Testis (tissue), 3 donors: ENCODE measurements around the gene STON2. TPM values are rescaled to one million over a fixed set of nuclear protein-coding genes. Genes with fewer than 3 reads are reported as not detected.

Experiments
- DNase-seq: peaks from one replicate; pipeline ENCODE4 v3.0.0-alpha.2; 2019
- H3K27ac ChIP-seq, 2 donors: fragments of 200-600 bp; sonication (generic); one replicate each; pipeline ENCODE4 v1.5.1; 2019
- H3K27me3 ChIP-seq: fragments of 200-600 bp; sonication (generic); one replicate; pipeline ENCODE4 v1.5.1; 2019
- H3K36me3 ChIP-seq: fragments of 200-600 bp; sonication (generic); one replicate; pipeline ENCODE4 v1.5.1; 2017; ENCODE audit warnings: low read depth; ENCODE audit errors: missing control alignments
- H3K4me1 ChIP-seq: fragments of 200-600 bp; sonication (generic); one replicate; pipeline ENCODE4 v1.5.1; 2019
- H3K4me3 ChIP-seq, 2 donors: fragments of 200-600 bp; sonication (generic); one replicate each; pipeline ENCODE4 v1.5.1; 2017 to 2019
- H3K9me3 ChIP-seq: fragments of 200-600 bp; sonication (generic); one replicate; pipeline ENCODE4 v1.5.1; 2017
- CTCF ChIP-seq, 3 experiments: fragments of 450-650 bp in 2 of 3; fragments of 200-600 bp in 1 of 3; sonication (generic) in 1 of 3; IDR thresholded peaks; one replicate each; pipeline ENCODE4 v1.5.1; 2016 to 2019; ENCODE audit warnings: antibody characterized with exemption in 3 of 3, mild to moderate bottlenecking in 2 of 3, moderate library complexity in 1 of 3
- POLR2A ChIP-seq: fragments of 450-650 bp; IDR thresholded peaks from one replicate; pipeline ENCODE4 v1.6.1; 2017; ENCODE audit warnings: antibody characterized with exemption, mild to moderate bottlenecking, moderate library complexity
- WGBS, 2 donors: methylation state at CpG; one replicate each; pipeline ENCODE4 v1.1.5; 2018; 5-methylcytosine and 5-hydroxymethylcytosine counted together
- intact Hi-C: fragments of 100-400 bp; cut with DNase I; formaldehyde crosslinking; loops from one replicate; pipeline ENCODE4 v1.15.1; 2023; ENCODE audit warnings: low total_unique reads
- polyA plus RNA-seq: library from polyadenylated mRNA; stranded (reverse); fragments of 350-450 nt; fragmentation: Illumina TruSeq; extraction: RNeasy Lipid Tissue Mini Kit (QIAGEN cat#74804); gene quantifications from one replicate; pipeline ENCODE4 v1.2.3, GENCODE V29; 2014; ENCODE audit warnings: low read depth, low replicate concordance; ENCODE audit not compliant: insufficient read depth
- total RNA-seq, 2 donors: library from RNA; depleted of rRNA; stranded (reverse); fragments of >200 nt; gene quantifications; one replicate each; pipeline ENCODE4 v1.2.3, GENCODE V29; 2016

Gene STON2
- total and polyA plus RNA-seq, 3 donors from 2014 or later = 8.3 to 38.5 (median 22.8) TPM

- WGBS, 2 donors = 80 to 93% methylated on average over 3 of the region's 3 CpGs
Measured at GRCh38 chr14:81344481-81345160, 55.5 kb downstream of the STON2 start.

GRCh38 chr14:81343701-81344100, 56.4 kb downstream of the STON2 start:
- no peaks in the 10 kb centered on the region for H3K36me3 ChIP-seq
- WGBS, 2 donors = 86 to 91% methylated on average over 2 of the region's 2 CpGs
- H3K4me1 ChIP-seq = no peaks in the 10 kb centered on the region
- intact Hi-C loops = no loop called here
- H3K9me3 ChIP-seq = no peaks in the 10 kb centered on the region
- no peak for DNase-seq
- H3K27me3 ChIP-seq = no peaks in the 10 kb centered on the region
- TF ChIP-seq CTCF (IDR thresholded peaks at IDR 0.05) (no peak), POLR2A (no peak)
- no peak overlapping the region for H3K27ac ChIP-seq
- no peak overlapping the region for H3K4me3 ChIP-seq

More at GRCh38 chr14:81344481-81345160, 55.5 kb downstream of the STON2 start:
- Histone ChIP-seq H3K9me3 (no peaks in the 10 kb centered on the region), H3K4me1 (no peaks in the 10 kb centered on the region), H3K4me3 (no peak overlapping the region), H3K27ac (no peak overlapping the region), H3K36me3 (no peaks in the 10 kb centered on the region), H3K27me3 (no peaks in the 10 kb centered on the region)
- no peak for DNase-seq
- intact Hi-C loops = no loop called here
- TF ChIP-seq POLR2A (no peak), CTCF (IDR thresholded peaks at IDR 0.05) (no peak)

- no peak for TF ChIP-seq POLR2A
- TF ChIP-seq CTCF (IDR thresholded peaks at IDR 0.05) = no peak
- Histone ChIP-seq H3K36me3 (no peaks in the 10 kb centered on the region), H3K9me3 (no peaks in the 10 kb centered on the region), H3K27ac (no peak overlapping the region), H3K4me3 (no peak overlapping the region), H3K27me3 (no peaks in the 10 kb centered on the region), H3K4me1 (no peaks in the 10 kb centered on the region)
- 70 to 77% methylated on average over 5 of the region's 5 CpGs for WGBS, 2 donors
- intact Hi-C loops = no loop called here
- DNase-seq = no peak
Measured at GRCh38 chr14:81342850-81343580, 57.1 kb downstream of the STON2 start.

- Histone ChIP-seq H3K27me3 (no peaks in the 10 kb centered on the region), H3K27ac (no peak overlapping the region), H3K9me3 (no peaks in the 10 kb centered on the region), H3K4me1 (no peaks in the 10 kb centered on the region), H3K36me3 (no peaks in the 10 kb centered on the region), H3K4me3 (no peak overlapping the region)
- TF ChIP-seq POLR2A = no peak
- TF ChIP-seq CTCF (IDR thresholded peaks at IDR 0.05) = no peak
- WGBS, 2 donors = 93 to 95% methylated on average over 3 of the region's 3 CpGs
- DNase-seq = no peak
- intact Hi-C loops = no loop called here
Measured at GRCh38 chr14:81341781-81342180, 58.3 kb downstream of the STON2 start.
